ENCODE data around the gene SNX22. TPM values are rescaled to one million over a fixed set of nuclear protein-coding genes. Genes with fewer than 3 reads are reported as not detected.
A peak's percentile ranks its signal among the peaks of the same experiment; 100 is the strongest.

SNX22 gene
- total and polyA plus RNA-seq, 9 donors, result 0.07 to 2.3 (median 0.28) TPM; not detected in 1

- DNase-seq, result no peak
- TF ChIP-seq EP300 (IDR thresholded peaks at IDR 0.05), result no peak
- no peak for TF ChIP-seq POLR2A (IDR thresholded peaks at IDR 0.05)
- no peak for TF ChIP-seq CTCF (IDR thresholded peaks at IDR 0.05)
- 88 to 94% (median 94%) methylated on average over 4 of the region's 4 CpGs for WGBS, 3 donors
- H3K36me3 ChIP-seq, result no peaks in the 10 kb centered on the region
- intact Hi-C loops (cut with DNase I), result no loop called here
- H3K9me3 ChIP-seq, result no peaks in the 10 kb centered on the region
- no peak overlapping the region for H3K27ac ChIP-seq
- H3K27me3 ChIP-seq, result no peaks in the 10 kb centered on the region
- H3K4me3 ChIP-seq, result no peak overlapping the region
- peaks cover 4% of the 10 kb centered on the region for H3K4me1 ChIP-seq (ENCODE audit: insufficient read depth)
Observed at GRCh38 chr15:64132217-64132616, 19.3 kb upstream of the SNX22 start.

- no peak for DNase-seq
- TF ChIP-seq CTCF (IDR thresholded peaks at IDR 0.05) (no peak), EP300 (IDR thresholded peaks at IDR 0.05) (no peak), POLR2A (IDR thresholded peaks at IDR 0.05) (no peak)
- intact Hi-C loops (cut with DNase I), result no loop called here
- peaks cover 4% of the 10 kb centered on the region for H3K4me1 ChIP-seq (ENCODE audit: insufficient read depth)
- H3K9me3 ChIP-seq, result no peaks in the 10 kb centered on the region
- H3K4me3 ChIP-seq, result no peak overlapping the region
- 91 to 94% (median 92%) methylated on average over 10 of the region's 10 CpGs for WGBS, 3 donors
- no peaks in the 10 kb centered on the region for H3K27me3 ChIP-seq
- H3K36me3 ChIP-seq, result no peaks in the 10 kb centered on the region
- peak overlapping the region in 1 of 2 donors; percentile 3 for H3K27ac ChIP-seq
Observed at GRCh38 chr15:64133623-64134344, 17.7 kb upstream of the SNX22 start.

DNA sequence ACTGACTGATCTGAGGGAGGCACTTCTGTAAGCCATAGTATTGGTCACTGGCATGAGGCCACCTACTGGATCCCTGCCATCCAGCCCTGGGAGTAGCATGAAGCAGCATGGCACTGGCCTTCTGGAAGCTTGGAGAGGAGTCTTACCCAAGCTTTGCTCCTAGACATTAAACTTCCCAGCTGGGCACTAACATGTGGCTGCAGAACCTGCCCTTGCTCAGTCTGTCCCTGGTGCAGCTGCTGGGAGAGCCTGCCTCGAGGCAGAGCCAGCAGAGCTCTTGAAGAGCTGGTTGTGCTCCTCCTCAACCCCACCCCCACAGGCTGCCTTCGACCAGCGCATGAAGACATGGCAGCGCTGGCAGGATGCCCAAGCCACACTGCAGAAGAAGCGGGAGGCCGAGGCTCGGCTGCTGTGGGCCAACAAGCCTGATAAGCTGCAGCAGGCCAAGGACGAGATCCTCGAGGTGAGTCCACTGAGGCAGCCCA, 17.1 kb upstream of the SNX22 start:
- H3K9me3 ChIP-seq, result no peaks in the 10 kb centered on the region
- intact Hi-C loops (cut with DNase I), result no loop called here
- 34 to 68% (median 37%) methylated on average over 8 to 9 of the region's 9 CpGs for WGBS, 3 donors
- H3K36me3 ChIP-seq, result no peaks in the 10 kb centered on the region
- H3K4me1 ChIP-seq (ENCODE audit: insufficient read depth), result peaks cover 4% of the 10 kb centered on the region
- TF ChIP-seq POLR2A (IDR thresholded peaks at IDR 0.05) (no peak), EP300 (IDR thresholded peaks at IDR 0.05) (no peak), CTCF (IDR thresholded peaks at IDR 0.05) (no peak)
- H3K27ac ChIP-seq, result peak overlapping the region in 1 of 2 donors; percentile 3
- no peaks in the 10 kb centered on the region for H3K27me3 ChIP-seq
- DNase-seq, result peak in 4 of 5 donors; percentile 45 to 66 (median 54)
- H3K4me3 ChIP-seq, result no peak overlapping the region

DNA sequence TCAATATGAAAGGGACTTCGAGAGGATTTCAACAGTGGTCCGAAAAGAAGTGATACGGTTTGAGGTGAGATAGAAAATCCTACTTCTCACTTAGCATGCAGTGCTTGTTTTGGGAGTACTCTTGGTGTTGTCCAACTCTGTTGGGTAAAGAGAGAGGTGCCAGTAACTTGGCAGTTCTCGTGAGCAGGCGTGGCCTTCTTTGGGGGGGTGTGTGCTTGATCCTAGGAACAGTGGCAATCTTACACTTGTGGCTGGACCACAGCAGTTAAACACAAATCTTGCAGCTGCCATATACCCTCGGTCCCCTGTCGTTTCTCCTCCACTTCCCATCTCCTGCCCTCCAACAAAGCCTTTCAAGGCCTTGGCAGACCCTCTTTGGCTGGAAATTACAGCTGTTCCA, 15.2 kb upstream of the SNX22 start:
- Histone ChIP-seq H3K4me1 (ENCODE audit: insufficient read depth) (peaks cover 4% of the 10 kb centered on the region), H3K27ac (no peak overlapping the region), H3K36me3 (no peaks in the 10 kb centered on the region), H3K27me3 (no peaks in the 10 kb centered on the region), H3K9me3 (no peaks in the 10 kb centered on the region), H3K4me3 (no peak overlapping the region)
- DNase-seq, result no peak
- WGBS, 3 donors, result 74 to 88% (median 80%) methylated on average over 7 of the region's 7 CpGs
- TF ChIP-seq EP300 (IDR thresholded peaks at IDR 0.05) (no peak), CTCF (IDR thresholded peaks at IDR 0.05) (no peak), POLR2A (IDR thresholded peaks at IDR 0.05) (no peak)
- intact Hi-C loops (cut with DNase I), result no loop called here

Measured in ovary (tissue), 9 donors.